Endothelial cell of umbilical vein (primary cell): ENCODE data around the gene GALT. TPM values are rescaled to one million over a fixed set of nuclear protein-coding genes. Genes with fewer than 3 reads are reported as not detected.

ENCODE experiments used
- BruUV-seq: library from RNA; stranded (reverse); fragments of 400-500 nt; replicated peaks from 2 replicates; lab custom pipeline; 2021; lab: Mats Ljungman, UMichigan
- CTCF ChIA-PET: fragments of 300-600, 350-600 bp; sonication (Branson Sonifier 250); formaldehyde crosslinking; loops from one replicate; lab custom pipeline; 2021; ENCODE audit warnings: antibody characterized with exemption, inconsistent platforms; lab: Charles Lee
- POLR2A ChIA-PET: fragments of 300-600, 350-600 bp; sonication (Branson Sonifier 250); formaldehyde crosslinking; loops from one replicate; lab custom pipeline; 2021; ENCODE audit warnings: antibody characterized with exemption, inconsistent platforms; lab: Charles Lee
- DNase-seq: peaks from one replicate; pipeline ENCODE4 v3.0.0-alpha.2; 2011; ENCODE audit warnings: low read depth, low spot score
- FAIRE-seq: peaks from 2 replicates; lab custom pipeline; 2011; peaks lifted over from hg19 to GRCh38; lab: Jason Lieb, UNC
- H2AFZ ChIP-seq: 2 replicates; pipeline ENCODE4 v1.6.0; 2012; ENCODE audit warnings: low read depth, low read length, control low read depth, inconsistent platforms
- H3K27ac ChIP-seq: 2 replicates; pipeline ENCODE4 v1.5.1; 2011; ENCODE audit warnings: low read depth, mild to moderate bottlenecking, control low read depth, low read length, moderate library complexity; ENCODE audit not compliant: insufficient read depth
- H3K27me3 ChIP-seq, 2 experiments: 2 replicates each; pipeline versions ENCODE4 v1.6.0 to v1.6.1; 2011; ENCODE audit warnings: low read length in 2 of 2, mixed read lengths in 1 of 2; ENCODE audit not compliant: control insufficient read depth in 2 of 2, insufficient read depth in 2 of 2
- H3K36me3 ChIP-seq, 2 experiments: 2 replicates in 1 of 2; 3 replicates in 1 of 2; pipeline ENCODE4 v1.5.1; 2011; ENCODE audit warnings: low read length in 2 of 2, mild to moderate bottlenecking in 1 of 2, moderate library complexity in 1 of 2; ENCODE audit not compliant: control insufficient read depth in 2 of 2, insufficient read depth in 2 of 2; ENCODE audit errors: extremely low read depth in 1 of 2
- H3K4me1 ChIP-seq: 3 replicates; pipeline ENCODE4 v1.5.1; 2011; ENCODE audit warnings: mild to moderate bottlenecking, low read length; ENCODE audit not compliant: control insufficient read depth, insufficient read depth; ENCODE audit errors: extremely low read depth
- H3K4me2 ChIP-seq: 2 replicates; pipeline ENCODE4 v1.6.1; 2011; ENCODE audit warnings: low read length, control low read depth, mixed read lengths; ENCODE audit not compliant: insufficient read depth
- H3K4me3 ChIP-seq, 3 experiments: fragments of 200-600 bp in 1 of 3; sonication (generic), shearing (Covaris generic) in 1 of 3; replicated peaks in 1 of 3; 2 replicates each; pipeline ENCODE4 v1.5.1; 2011 to 2016; ENCODE audit warnings: control low read depth in 3 of 3, low read length in 3 of 3, mild to moderate bottlenecking in 2 of 3, inconsistent platforms in 1 of 3, low read depth in 1 of 3, moderate library complexity in 1 of 3; ENCODE audit not compliant: insufficient read depth in 1 of 3
- H3K79me2 ChIP-seq: 2 replicates; pipeline ENCODE4 v1.6.0; 2012; ENCODE audit warnings: low read length, inconsistent platforms; ENCODE audit not compliant: control insufficient read depth, insufficient read depth
- H3K9ac ChIP-seq: replicated peaks from 2 replicates; pipeline ENCODE3; 2011; ENCODE audit warnings: low read length, control low read depth; ENCODE audit not compliant: insufficient read depth; ENCODE audit errors: extremely low read depth
- H3K9me1 ChIP-seq: replicated peaks from 3 replicates; pipeline ENCODE4 v1.6.0; 2011; ENCODE audit warnings: mild to moderate bottlenecking, low read length; ENCODE audit not compliant: control insufficient read depth, insufficient read depth; ENCODE audit errors: extremely low read depth
- H3K9me3 ChIP-seq: replicated peaks from 2 replicates; pipeline ENCODE4 v1.5.1; 2012; ENCODE audit warnings: low read length, inconsistent platforms; ENCODE audit not compliant: control insufficient read depth, insufficient read depth
- H4K20me1 ChIP-seq: replicated peaks from 2 replicates; pipeline ENCODE3; 2011; ENCODE audit warnings: mild to moderate bottlenecking, low read length; ENCODE audit not compliant: control insufficient read depth, insufficient read depth; ENCODE audit errors: extremely low read depth
- EZH2 ChIP-seq: IDR thresholded peaks from 2 replicates; pipeline ENCODE4 v1.6.1; 2012; ENCODE audit warnings: borderline replicate concordance, low read depth, mild to moderate bottlenecking, moderate library complexity, low read length, inconsistent platforms; ENCODE audit not compliant: severe bottlenecking
- FOS ChIP-seq: IDR thresholded peaks from 2 replicates; pipeline ENCODE4 v1.6.1; 2011; ENCODE audit warnings: mild to moderate bottlenecking, low read length, moderate library complexity, borderline replicate concordance; ENCODE audit not compliant: insufficient read depth
- GATA2 ChIP-seq: IDR thresholded peaks from 2 replicates; pipeline ENCODE4 v1.7.0; 2011; ENCODE audit warnings: low read depth, mild to moderate bottlenecking, moderate library complexity, mixed read lengths, low read length; ENCODE audit not compliant: insufficient read length, insufficient read depth
- JUN ChIP-seq: IDR thresholded peaks from 2 replicates; pipeline ENCODE4 v1.6.1; 2011; ENCODE audit warnings: borderline replicate concordance, low read depth; ENCODE audit not compliant: insufficient read length, insufficient read depth
- MYC ChIP-seq: IDR thresholded peaks from one replicate; pipeline ENCODE4 v1.6.1; 2011; ENCODE audit warnings: mild to moderate bottlenecking, low read depth, low read length
- POLR2A ChIP-seq: IDR thresholded peaks from 2 replicates; pipeline ENCODE4 v1.6.1; 2012; ENCODE audit warnings: low read depth, mild to moderate bottlenecking, control low read depth, low read length
- POLR2AphosphoS5 ChIP-seq: IDR thresholded peaks from 2 replicates; pipeline ENCODE4 v1.6.1; 2012; ENCODE audit warnings: low read depth, mild to moderate bottlenecking, control low read depth, low read length, moderate library complexity; ENCODE audit not compliant: insufficient read depth
- dilution Hi-C: fragments of 300-500 bp; cut with MboI; formaldehyde crosslinking; loops from one replicate; pipeline ENCODE4 v1.15.0; 2019; ENCODE audit warnings: low sequenced_read_pairs; ENCODE audit not compliant: extremely low pct_ligation_motif_present
- intact Hi-C: fragments of 100-400 bp; cut with micrococcal nuclease; formaldehyde crosslinking; loops from one replicate; pipeline ENCODE4 v1.10.0; 2022
- polyA plus RNA-seq, 4 experiments: library from polyadenylated mRNA; depleted of rRNA in 3 of 4; stranded (reverse) in 3 of 4; unstranded in 1 of 4; fragments of >200 nt; gene quantifications; 2 replicates each; pipeline versions ENCODE4 v1.2.1 to v1.2.3, GENCODE V29; 2011 to 2012; ENCODE audit warnings: missing spikeins in 1 of 4
- total RNA-seq: library from RNA; stranded (reverse); gene quantifications from 2 replicates; pipeline ENCODE4 v1.2.3, GENCODE V29; 2021
- TF ChIP-seq, protein P1 (sequence below): IDR thresholded peaks from 2 replicates; pipeline ENCODE4 v1.6.1; 2011; ENCODE audit not compliant: insufficient read depth, insufficient read length
- TF ChIP-seq, protein P2 (sequence below), 2 donors: IDR thresholded peaks; 1 replicate in 1 of 2; 2 replicates in 1 of 2; pipeline ENCODE4 v1.5.1; 2011; ENCODE audit warnings: low read length in 2 of 2, mild to moderate bottlenecking in 2 of 2, moderate library complexity in 2 of 2, control low read depth in 1 of 2, inconsistent platforms in 1 of 2, low read depth in 1 of 2; ENCODE audit not compliant: insufficient read depth in 1 of 2; ENCODE audit errors: extremely low read depth in 1 of 2

GALT gene
- total and polyA plus RNA-seq, 2 donors (not counting 3 experiments of a cell fraction or from before 2014, with no cell fraction given): 36.6 to 58.5 TPM

DNA sequence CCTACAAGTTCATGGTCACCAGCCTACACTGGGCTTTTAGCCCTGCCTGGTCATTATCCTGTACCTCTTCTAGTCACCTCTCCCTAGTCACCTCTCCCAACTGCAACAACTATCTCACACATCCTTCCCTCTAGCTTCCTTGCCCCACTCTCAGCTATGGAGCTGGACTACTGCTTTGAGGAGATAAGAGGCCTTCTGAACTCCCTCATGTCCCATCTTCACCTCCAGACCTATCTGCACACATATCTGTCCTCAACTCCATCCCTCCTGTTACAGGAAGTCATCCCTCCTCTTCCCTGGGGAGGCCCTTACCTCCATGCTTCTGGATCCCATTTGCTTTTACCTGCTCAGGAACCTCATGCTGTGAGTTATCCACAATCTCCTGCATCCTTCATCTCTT lies 40.3 kb upstream of the GALT start:
- BruUV-seq: no TSS peak
- dilution Hi-C loops (no loop called here), intact Hi-C loops (no loop called here)
- no peak overlapping the region for H3K4me2 ChIP-seq
- H3K9me1 ChIP-seq: no peaks in the 10 kb centered on the region
- H3K36me3 ChIP-seq: no peaks in the 10 kb centered on the region
- H3K9me3 ChIP-seq: no peaks in the 10 kb centered on the region
- ChIA-PET POLR2A (no interaction called here), CTCF (interaction anchor here (1.6 to 5.8 kb wide), 8 partner anchors 9 to 203 kb away, joined by 3 to 104 read pairs (median 34); no protein-coding TSS in a partner anchor)
- H3K4me3 ChIP-seq: no peak overlapping the region
- H4K20me1 ChIP-seq: no peaks in the 10 kb centered on the region
- DNase-seq (no peak), FAIRE-seq (no peak)
- no peak overlapping the region for H3K27ac ChIP-seq
- TF ChIP-seq JUN (no peak), MYC (no peak), POLR2A (no peak), EZH2 (no peak), FOS (no peak), GATA2 (no peak), POLR2AphosphoS5 (no peak)
- TF ChIP-seq, protein P1, sequence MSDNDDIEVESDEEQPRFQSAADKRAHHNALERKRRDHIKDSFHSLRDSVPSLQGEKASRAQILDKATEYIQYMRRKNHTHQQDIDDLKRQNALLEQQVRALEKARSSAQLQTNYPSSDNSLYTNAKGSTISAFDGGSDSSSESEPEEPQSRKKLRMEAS: no peak
- TF ChIP-seq, protein P2, sequence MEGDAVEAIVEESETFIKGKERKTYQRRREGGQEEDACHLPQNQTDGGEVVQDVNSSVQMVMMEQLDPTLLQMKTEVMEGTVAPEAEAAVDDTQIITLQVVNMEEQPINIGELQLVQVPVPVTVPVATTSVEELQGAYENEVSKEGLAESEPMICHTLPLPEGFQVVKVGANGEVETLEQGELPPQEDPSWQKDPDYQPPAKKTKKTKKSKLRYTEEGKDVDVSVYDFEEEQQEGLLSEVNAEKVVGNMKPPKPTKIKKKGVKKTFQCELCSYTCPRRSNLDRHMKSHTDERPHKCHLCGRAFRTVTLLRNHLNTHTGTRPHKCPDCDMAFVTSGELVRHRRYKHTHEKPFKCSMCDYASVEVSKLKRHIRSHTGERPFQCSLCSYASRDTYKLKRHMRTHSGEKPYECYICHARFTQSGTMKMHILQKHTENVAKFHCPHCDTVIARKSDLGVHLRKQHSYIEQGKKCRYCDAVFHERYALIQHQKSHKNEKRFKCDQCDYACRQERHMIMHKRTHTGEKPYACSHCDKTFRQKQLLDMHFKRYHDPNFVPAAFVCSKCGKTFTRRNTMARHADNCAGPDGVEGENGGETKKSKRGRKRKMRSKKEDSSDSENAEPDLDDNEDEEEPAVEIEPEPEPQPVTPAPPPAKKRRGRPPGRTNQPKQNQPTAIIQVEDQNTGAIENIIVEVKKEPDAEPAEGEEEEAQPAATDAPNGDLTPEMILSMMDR (IDR thresholded peaks at IDR 0.05; ENCODE audit: extremely low read depth in 1 of 2, insufficient read depth in 1 of 2, low read depth in 1 of 2, low read length in 2 of 2): no peak
- no peak overlapping the region for H2AFZ ChIP-seq
- no peak overlapping the region for H3K9ac ChIP-seq
- H3K4me1 ChIP-seq: peaks cover 2% of the 10 kb centered on the region
- peaks cover 0 to 10% of the 10 kb centered on the region in 2 experiments for H3K27me3 ChIP-seq
- no peaks in the 10 kb centered on the region for H3K79me2 ChIP-seq
